Left forelimb (tissue), 1 donor: ENCODE results near the gene DBNDD2.

Source experiments
- DNase-seq: peaks from one replicate; pipeline ENCODE4 v3.0.0-alpha.2; 2018; ENCODE audit warnings: low spot score

DBNDD2 gene

DNA sequence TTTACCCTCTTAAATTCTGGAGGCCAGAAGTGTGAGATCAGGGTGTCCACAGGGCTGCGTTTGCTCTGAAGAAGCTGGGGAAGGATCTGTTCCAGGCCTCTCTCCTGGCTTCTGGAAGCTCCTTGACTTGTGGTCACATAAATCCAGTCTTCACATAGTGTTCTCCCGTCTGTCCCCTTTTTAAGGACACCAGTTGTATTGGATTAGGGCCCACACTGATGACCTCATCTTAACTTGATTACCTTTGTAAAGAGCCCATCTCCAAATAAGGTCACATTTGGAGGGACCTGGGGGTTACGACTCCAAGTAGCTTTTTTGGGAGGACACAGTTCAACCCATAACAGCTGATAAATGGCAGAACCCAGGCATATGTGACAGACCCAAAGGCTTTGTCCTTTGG lies 41.4 kb downstream of the DBNDD2 start:
- no peak for DNase-seq

DNA sequence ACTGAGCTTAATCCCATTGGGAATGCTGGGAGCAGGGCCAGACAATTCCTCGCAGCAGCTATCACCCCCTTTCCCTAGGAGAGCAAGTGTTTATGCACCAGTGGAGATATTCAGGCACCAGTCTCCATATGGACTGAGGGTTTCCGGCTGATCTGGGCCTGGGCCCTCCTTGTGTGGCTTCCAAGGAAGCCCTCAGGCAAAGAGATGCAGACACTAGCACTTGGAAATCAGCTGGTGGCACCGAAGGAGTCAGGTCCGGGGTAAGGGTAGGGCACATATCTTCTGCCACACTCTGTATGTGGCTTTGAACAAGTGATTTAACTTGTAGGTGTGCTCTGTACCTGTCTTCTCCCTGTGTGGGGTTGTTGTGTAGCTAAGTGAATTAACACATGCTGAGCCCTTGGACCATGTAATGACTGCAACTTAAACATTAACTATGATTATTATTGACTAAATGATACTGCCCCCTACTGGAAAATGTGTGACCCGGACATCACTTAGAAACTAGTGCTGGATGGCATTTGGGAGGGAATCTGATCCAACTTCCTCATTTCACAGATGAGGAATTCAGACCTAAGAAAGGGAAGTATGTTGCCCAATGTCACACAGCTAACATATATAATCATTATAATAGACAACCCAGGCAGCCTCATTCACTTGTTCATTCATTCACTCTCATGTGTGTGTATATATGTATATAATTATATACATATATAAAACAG lies 42.2 kb downstream of the DBNDD2 start:
- DNase-seq: no peak

DNA sequence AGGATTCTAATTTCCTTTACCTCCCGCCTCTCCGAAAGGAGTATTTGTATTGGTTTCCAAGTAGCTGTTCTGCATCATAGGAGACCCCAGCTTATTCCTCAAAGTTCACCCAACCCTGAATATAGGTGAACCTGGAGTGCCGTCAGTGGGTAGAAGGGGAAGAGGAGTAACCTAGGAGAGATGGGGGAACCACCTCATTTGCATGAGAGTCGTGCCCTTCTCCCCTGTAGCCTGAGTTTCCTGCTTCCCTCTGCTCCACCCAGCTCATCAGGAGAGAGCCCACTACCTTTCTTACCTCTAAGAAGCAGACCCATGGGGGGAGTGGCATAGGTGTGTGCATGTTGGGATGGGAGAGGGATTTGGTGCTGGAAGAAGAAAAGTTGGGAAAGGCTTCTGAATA lies 44.1 kb downstream of the DBNDD2 start:
- no peak for DNase-seq

DNA sequence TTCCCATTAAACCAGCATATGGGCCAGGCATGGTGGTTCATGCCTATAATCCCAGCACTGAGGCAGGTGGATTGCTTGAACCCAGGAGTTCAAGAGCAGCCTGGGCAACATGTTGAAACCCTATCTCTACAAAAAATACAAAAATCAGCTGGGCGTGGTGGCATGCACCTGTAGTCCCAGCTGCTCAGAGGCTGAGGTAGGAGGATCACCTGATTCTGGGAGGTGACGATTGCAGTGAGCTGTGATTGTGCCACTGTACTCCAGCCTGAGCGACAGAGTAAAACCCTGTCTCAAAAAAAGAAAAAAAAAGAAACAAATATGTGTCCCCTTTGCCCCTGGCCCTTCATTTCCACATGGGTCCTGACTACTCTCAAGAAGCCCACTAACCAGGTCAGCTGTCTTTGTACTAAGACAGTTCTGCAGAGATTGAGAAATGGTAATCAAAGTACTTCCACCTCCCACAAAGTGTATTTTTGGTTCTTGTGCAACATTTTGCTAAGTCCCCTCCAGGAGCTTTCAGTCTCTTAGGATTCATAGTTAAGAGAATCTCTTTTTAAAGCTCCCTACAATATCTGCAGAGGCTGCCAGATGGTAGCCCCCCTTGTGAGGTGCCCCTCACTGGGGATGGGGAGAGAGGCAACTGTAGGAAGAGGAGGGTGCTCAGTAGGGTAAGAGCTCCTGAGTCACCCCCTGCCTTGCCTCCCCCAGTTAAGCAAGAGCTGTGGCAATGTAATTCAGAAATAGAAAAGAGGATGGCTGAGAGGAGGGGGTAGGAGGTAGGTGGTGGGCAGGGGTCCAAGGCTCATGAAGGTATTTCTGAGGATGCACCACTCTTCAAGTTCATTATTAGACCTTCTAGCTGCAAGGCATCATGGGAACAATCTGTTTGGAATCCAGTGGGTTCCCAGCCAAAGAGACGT lies 44.9 kb downstream of the DBNDD2 start:
- DNase-seq: no peak

DNA sequence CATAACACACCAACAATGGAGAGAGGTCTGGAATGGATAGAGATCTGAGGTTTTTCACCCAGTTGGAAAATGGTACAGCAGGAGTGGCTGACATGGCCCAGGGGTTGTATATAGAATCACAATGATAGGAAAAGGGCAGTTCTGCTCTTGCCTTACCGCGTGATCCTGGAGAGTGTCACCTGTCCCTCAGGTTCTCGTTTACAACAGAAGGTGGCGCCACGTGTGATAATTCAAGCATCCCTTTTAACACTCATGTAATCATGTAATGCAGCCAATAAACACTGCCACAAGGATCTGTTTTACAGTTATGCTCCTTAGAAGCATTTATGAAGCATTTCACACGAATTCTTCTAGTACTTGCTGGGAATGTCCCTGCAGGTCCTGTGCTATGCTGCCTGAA lies 48.5 kb downstream of the DBNDD2 start:
- DNase-seq: no peak

DNA sequence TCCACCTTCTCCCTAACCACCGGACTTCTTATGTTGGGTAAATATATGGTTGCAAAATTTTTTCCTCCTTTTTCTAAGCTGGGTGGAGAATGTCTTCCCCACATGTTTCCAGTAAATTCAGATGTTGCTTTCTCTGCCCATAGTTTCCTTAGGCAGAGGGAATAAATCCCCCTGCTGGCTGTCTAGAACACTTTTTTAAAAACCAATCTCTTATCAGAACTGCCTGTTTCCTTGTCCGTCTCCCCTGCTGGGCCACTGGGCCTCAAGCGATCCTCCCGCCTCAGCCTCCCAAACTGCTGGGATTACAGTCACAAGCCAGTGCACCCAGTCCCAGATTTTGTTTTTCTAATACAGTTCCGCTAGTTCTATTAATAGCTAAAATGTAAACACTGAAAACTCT lies 51.5 kb downstream of the DBNDD2 start:
- no peak for DNase-seq
